IPS-20b (cell line): Measurements from ENCODE around the gene MARCKSL1.
A peak's percentile ranks its signal among the peaks of the same experiment; 100 is the strongest.

Experiments used
- H3K27ac ChIP-seq: one replicate; pipeline ENCODE4 v1.5.1; 2013; ENCODE audit warnings: low read length
- H3K27me3 ChIP-seq: 2 replicates; pipeline ENCODE4 v1.6.1; 2013; ENCODE audit warnings: mild to moderate bottlenecking, low read length, inconsistent platforms; ENCODE audit not compliant: insufficient read depth
- H3K36me3 ChIP-seq: 2 replicates; pipeline ENCODE4 v1.6.1; 2013; ENCODE audit warnings: low read depth, mild to moderate bottlenecking, inconsistent platforms, low read length, moderate library complexity; ENCODE audit not compliant: insufficient read depth
- H3K4me1 ChIP-seq: 2 replicates; pipeline ENCODE4 v1.6.1; 2013; ENCODE audit warnings: mild to moderate bottlenecking, control low read depth, inconsistent platforms, low read length, moderate library complexity; ENCODE audit not compliant: insufficient read depth
- H3K4me3 ChIP-seq: 2 replicates; pipeline ENCODE4 v1.5.1; 2013; ENCODE audit warnings: mild to moderate bottlenecking, low read length, inconsistent platforms
- H3K9ac ChIP-seq: 2 replicates; pipeline ENCODE4 v1.6.1; 2013; ENCODE audit warnings: low read depth, mild to moderate bottlenecking, inconsistent platforms, low read length, moderate library complexity
- H3K9me3 ChIP-seq: 2 replicates; pipeline ENCODE4 v1.6.1; 2013; ENCODE audit warnings: mild to moderate bottlenecking, low read depth, low read length, inconsistent platforms; ENCODE audit not compliant: insufficient read depth

The MARCKSL1 gene

GRCh38 chr1:32338637-32339145 is 2.7 kb upstream of the MARCKSL1 start:
- H3K4me3 ChIP-seq: no peak overlapping the region
- no peaks in the 10 kb centered on the region for H3K9me3 ChIP-seq
- H3K27me3 ChIP-seq: peaks cover 11% of the 10 kb centered on the region
- H3K4me1 ChIP-seq: peaks cover 7% of the 10 kb centered on the region
- H3K9ac ChIP-seq: no peak overlapping the region
- peaks cover 14% of the 10 kb centered on the region for H3K36me3 ChIP-seq
- H3K27ac ChIP-seq: no peak overlapping the region

GRCh38 chr1:32337855-32338636 is 2.0 kb upstream of the MARCKSL1 start:
- Histone ChIP-seq H3K9ac (no peak overlapping the region), H3K4me1 (peaks cover 7% of the 10 kb centered on the region), H3K4me3 (no peak overlapping the region), H3K9me3 (no peaks in the 10 kb centered on the region), H3K27ac (no peak overlapping the region), H3K27me3 (peaks cover 11% of the 10 kb centered on the region), H3K36me3 (peaks cover 20% of the 10 kb centered on the region)

GRCh38 chr1:32336963-32337675 is 1.1 kb upstream of the MARCKSL1 start:
- Histone ChIP-seq H3K9ac (no peak overlapping the region), H3K36me3 (peaks cover 29% of the 10 kb centered on the region), H3K9me3 (no peaks in the 10 kb centered on the region), H3K27ac (no peak overlapping the region), H3K4me3 (peak overlapping the region; percentile 98), H3K4me1 (peaks cover 11% of the 10 kb centered on the region), H3K27me3 (peaks cover 11% of the 10 kb centered on the region)

DNA sequence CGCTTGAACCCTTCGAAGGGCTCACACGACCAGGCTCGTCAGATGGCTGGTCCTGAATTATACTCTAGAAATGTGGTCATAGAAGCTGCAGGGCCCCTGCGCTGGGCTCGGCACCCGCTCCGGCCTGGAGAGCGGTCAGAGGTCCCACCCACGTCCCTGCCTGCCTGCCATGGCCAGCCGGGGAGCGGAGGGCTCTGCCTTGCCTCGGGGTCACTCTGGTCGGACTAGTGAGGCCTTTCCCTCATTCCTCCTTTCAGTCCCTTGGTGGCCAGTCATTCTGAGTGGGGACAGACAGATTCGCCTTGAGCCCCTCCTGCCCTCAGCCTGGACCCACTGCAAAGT is 529 bp upstream of the MARCKSL1 start:
- H3K4me1 ChIP-seq: peaks cover 11% of the 10 kb centered on the region
- no peak overlapping the region; the same call in 1 of the 2 replicates for H3K9ac ChIP-seq

GRCh38 chr1:32335535-32335789 is 571 bp downstream of the MARCKSL1 start:
- H3K36me3 ChIP-seq: peaks cover 46% of the 10 kb centered on the region
- peaks cover 11% of the 10 kb centered on the region for H3K4me1 ChIP-seq
- peak overlapping the region; percentile 98 for H3K4me3 ChIP-seq
- H3K27me3 ChIP-seq: peaks cover 11% of the 10 kb centered on the region
- H3K27ac ChIP-seq: peak overlapping the region; percentile 64
- peak overlapping the region; percentile 97 for H3K9ac ChIP-seq
- no peaks in the 10 kb centered on the region for H3K9me3 ChIP-seq

More for the DNA sequence above, 529 bp upstream of the MARCKSL1 start:
- Histone ChIP-seq H3K36me3 (peaks cover 35% of the 10 kb centered on the region), H3K27me3 (peaks cover 11% of the 10 kb centered on the region), H3K4me3 (peak overlapping the region; percentile 98), H3K9me3 (no peaks in the 10 kb centered on the region), H3K27ac (no peak overlapping the region)

DNA sequence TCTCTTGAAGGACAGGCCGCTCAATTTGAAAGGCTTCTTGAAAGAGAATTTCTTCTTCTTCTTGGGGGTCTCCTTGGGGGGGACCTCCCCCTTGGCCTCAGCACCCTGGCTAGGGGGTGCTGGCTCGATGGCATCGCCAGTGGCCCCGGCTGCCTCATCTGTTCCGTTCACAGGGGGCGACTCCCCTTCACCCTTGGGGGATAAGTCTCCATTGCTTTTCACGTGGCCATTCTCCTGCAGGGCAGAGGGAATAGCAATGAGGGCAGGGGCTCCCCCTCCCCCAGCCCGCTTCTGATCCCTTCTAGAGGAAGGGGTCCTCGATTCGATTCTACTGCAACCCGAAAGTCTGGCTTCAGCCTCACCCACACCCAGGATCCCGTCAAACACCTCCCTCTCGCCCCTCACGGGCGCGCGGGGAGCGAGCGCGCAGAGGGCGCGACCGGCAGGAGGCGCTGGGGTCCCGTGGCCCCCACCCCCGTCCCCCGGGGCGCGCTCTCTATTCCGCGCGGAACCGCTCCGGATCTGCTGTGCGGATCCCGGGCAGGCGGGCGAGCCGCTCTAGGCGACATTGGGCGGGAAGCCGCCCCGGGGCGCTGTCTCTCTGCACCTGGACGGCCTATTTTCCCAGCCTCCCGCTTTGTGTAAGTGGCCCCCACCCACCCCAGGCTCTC is 1.0 kb downstream of the MARCKSL1 start:
- Histone ChIP-seq H3K9me3 (no peaks in the 10 kb centered on the region), H3K4me3 (peak overlapping the region; percentile 98), H3K27me3 (peaks cover 11% of the 10 kb centered on the region), H3K36me3 (peaks cover 51% of the 10 kb centered on the region), H3K4me1 (peaks cover 11% of the 10 kb centered on the region), H3K27ac (peak overlapping the region; percentile 64), H3K9ac (peak overlapping the region; percentile 97)

GRCh38 chr1:32334274-32334861 is 1.7 kb downstream of the MARCKSL1 start:
- Histone ChIP-seq H3K9ac (peak overlapping the region; percentile 97), H3K36me3 (peaks cover 57% of the 10 kb centered on the region)

GRCh38 chr1:32333251-32333963 is 2.6 kb downstream of the MARCKSL1 start:
- Histone ChIP-seq H3K9ac (no peak overlapping the region), H3K36me3 (peaks cover 67% of the 10 kb centered on the region), H3K9me3 (no peaks in the 10 kb centered on the region), H3K27me3 (peaks cover 11% of the 10 kb centered on the region), H3K27ac (no peak overlapping the region), H3K4me1 (peaks cover 11% of the 10 kb centered on the region), H3K4me3 (peak overlapping the region; percentile 98; the same call in 1 of the 2 replicates)

More at GRCh38 chr1:32334274-32334861, 1.7 kb downstream of the MARCKSL1 start:
- Histone ChIP-seq H3K27me3 (peaks cover 11% of the 10 kb centered on the region), H3K4me1 (peaks cover 11% of the 10 kb centered on the region), H3K4me3 (peak overlapping the region; percentile 98), H3K27ac (peak overlapping the region; percentile 64), H3K9me3 (no peaks in the 10 kb centered on the region)

DNA sequence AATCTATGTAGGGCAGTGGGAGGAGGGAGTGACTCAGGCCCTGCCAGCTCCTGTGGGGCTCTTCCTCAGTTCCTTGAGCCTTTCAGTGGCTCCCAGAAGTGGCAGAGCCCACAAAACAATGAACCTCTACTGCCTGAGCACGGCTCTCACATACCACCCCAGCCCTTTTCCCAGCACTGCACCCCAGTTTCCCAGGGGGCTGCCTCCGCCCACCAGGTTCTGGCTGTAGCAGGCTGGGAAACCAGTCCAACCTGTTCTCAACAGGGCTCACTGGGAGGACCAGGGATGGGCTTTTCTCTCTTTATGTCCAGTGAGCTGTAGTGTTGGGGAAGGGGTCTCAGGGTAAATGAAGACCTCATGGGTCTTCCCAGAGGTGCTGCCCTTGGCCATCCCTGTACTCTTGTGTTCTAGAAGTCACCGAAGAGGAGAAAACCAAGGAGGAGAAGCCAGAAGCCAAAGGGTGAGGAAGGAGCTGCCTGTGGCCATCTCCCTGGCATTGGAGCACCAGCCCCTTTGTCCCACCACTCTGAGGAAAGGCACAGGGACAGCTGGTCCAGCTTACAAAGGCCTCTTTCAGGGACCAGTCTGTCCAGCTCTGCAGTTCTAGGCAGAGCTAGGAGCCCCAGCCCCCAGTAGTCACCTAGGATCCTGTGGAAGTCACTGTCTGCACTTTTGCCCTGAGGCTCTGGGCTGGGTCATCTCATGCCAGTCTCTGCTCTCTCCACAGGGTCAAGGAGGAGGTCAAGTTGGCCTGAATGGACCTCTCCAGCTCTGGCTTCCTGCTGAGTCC is 3.5 kb downstream of the MARCKSL1 start:
- H3K4me1 ChIP-seq: peaks cover 11% of the 10 kb centered on the region
- H3K27me3 ChIP-seq: peaks cover 11% of the 10 kb centered on the region
- H3K9ac ChIP-seq: no peak overlapping the region
- peaks cover 76% of the 10 kb centered on the region for H3K36me3 ChIP-seq
- no peaks in the 10 kb centered on the region for H3K9me3 ChIP-seq
- peak overlapping the region; percentile 32 for H3K27ac ChIP-seq
- H3K4me3 ChIP-seq: peak overlapping the region; percentile 34; the same call in 1 of the 2 replicates

DNA sequence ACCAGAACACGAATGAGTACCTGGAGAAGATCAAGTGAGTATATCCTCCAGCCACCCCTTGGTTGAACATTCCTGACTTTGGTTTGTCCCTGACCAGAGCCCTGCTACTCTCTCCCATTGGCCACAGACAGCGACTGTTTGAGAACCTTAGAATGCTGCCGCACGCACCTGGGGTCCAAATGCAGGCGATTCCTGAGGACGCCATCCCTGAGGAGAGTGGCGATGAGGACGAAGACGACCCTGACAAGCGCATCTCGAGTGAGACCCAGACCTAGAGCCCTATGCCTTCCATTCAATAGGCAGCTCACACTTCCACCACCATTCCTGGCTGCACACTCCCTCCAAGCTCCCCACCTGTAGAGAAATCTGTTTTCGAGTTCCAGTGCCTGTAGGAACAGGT is 4.5 kb downstream of the MARCKSL1 start:
- H3K4me1 ChIP-seq: peaks cover 11% of the 10 kb centered on the region
- no peak overlapping the region for H3K9ac ChIP-seq
- H3K9me3 ChIP-seq: no peaks in the 10 kb centered on the region
- peaks cover 84% of the 10 kb centered on the region for H3K36me3 ChIP-seq
- peaks cover 2% of the 10 kb centered on the region for H3K27me3 ChIP-seq
- no peak overlapping the region for H3K4me3 ChIP-seq
- no peak overlapping the region for H3K27ac ChIP-seq
